ENCODE measurements around the gene CABCOCO1. TPM values are rescaled to one million over a fixed set of nuclear protein-coding genes. Genes with fewer than 3 reads are reported as not detected.

The CABCOCO1 gene
- total RNA-seq, 1 donor from 2014 or later: not detected

GRCh38 chr10:61760943-61761824 lies 98.5 kb downstream of the CABCOCO1 start:
- ATAC-seq (ENCODE audit: low read depth): no peak
- no peak for TF ChIP-seq CTCF (IDR thresholded peaks at IDR 0.05)
- ChIA-PET CTCF (interaction anchor here (2.1 kb wide), 1 partner anchor 10 kb away, joined by 9 read pairs; no protein-coding TSS in a partner anchor), POLR2A (no interaction called here)
- no peak for DNase-seq
- no peak overlapping the region for H3K27ac Mint-ChIP-seq
- no peak overlapping the region for H3K4me3 Mint-ChIP-seq
- peaks cover 9% of the 10 kb centered on the region for H3K4me1 Mint-ChIP-seq
- H3K9me3 Mint-ChIP-seq: no peaks in the 10 kb centered on the region
- H3K27me3 Mint-ChIP-seq: no peaks in the 10 kb centered on the region
- intact Hi-C loops (cut with micrococcal nuclease): no loop called here
- H3K36me3 Mint-ChIP-seq (ENCODE audit: low read depth): no peaks in the 10 kb centered on the region

- intact Hi-C loops (cut with micrococcal nuclease): no loop called here
- DNase-seq (no peak), ATAC-seq (ENCODE audit: low read depth) (no peak)
- POLR2A ChIA-PET: no interaction called here
- no peak for TF ChIP-seq CTCF (IDR thresholded peaks at IDR 0.05)
- H3K27me3 Mint-ChIP-seq: no peaks in the 10 kb centered on the region
- peaks cover 9% of the 10 kb centered on the region for H3K4me1 Mint-ChIP-seq
- no peak overlapping the region for H3K27ac Mint-ChIP-seq
- no peaks in the 10 kb centered on the region for H3K9me3 Mint-ChIP-seq
- no peaks in the 10 kb centered on the region for H3K36me3 Mint-ChIP-seq (ENCODE audit: low read depth)
- no peak overlapping the region for H3K4me3 Mint-ChIP-seq
- CTCF ChIA-PET: interaction anchor here (2.1 kb wide), 1 partner anchor 11 kb away, joined by 9 read pairs; no protein-coding TSS in a partner anchor
These were observed 99.1 kb downstream of the CABCOCO1 start for GRCh38 chr10:61761825-61762217.

- POLR2A ChIA-PET: no interaction called here
- H3K4me3 Mint-ChIP-seq: no peak overlapping the region
These were observed 101.0 kb downstream of the CABCOCO1 start for GRCh38 chr10:61763778-61764177.

GRCh38 chr10:61764486-61764885 lies 101.8 kb downstream of the CABCOCO1 start:
- intact Hi-C loops (cut with micrococcal nuclease): no loop called here
- no peak for TF ChIP-seq CTCF (IDR thresholded peaks at IDR 0.05)
- CTCF ChIA-PET: no interaction called here
- POLR2A ChIA-PET: no interaction called here
- DNase-seq (no peak), ATAC-seq (ENCODE audit: low read depth) (no peak)
- no peak overlapping the region for H3K27ac Mint-ChIP-seq
- no peak overlapping the region for H3K4me3 Mint-ChIP-seq
- no peaks in the 10 kb centered on the region for H3K36me3 Mint-ChIP-seq (ENCODE audit: low read depth)
- peaks cover 9% of the 10 kb centered on the region for H3K4me1 Mint-ChIP-seq
- no peaks in the 10 kb centered on the region for H3K9me3 Mint-ChIP-seq
- H3K27me3 Mint-ChIP-seq: peaks cover 2% of the 10 kb centered on the region

More at GRCh38 chr10:61763778-61764177, 101.0 kb downstream of the CABCOCO1 start:
- no peak for TF ChIP-seq CTCF (IDR thresholded peaks at IDR 0.05)
- ATAC-seq (ENCODE audit: low read depth) (no peak), DNase-seq (no peak)
- Mint-ChIP-seq H3K36me3 (ENCODE audit: low read depth) (no peaks in the 10 kb centered on the region), H3K4me1 (peaks cover 9% of the 10 kb centered on the region), H3K9me3 (no peaks in the 10 kb centered on the region), H3K27me3 (no peaks in the 10 kb centered on the region), H3K27ac (no peak overlapping the region)
- CTCF ChIA-PET: no interaction called here
- intact Hi-C loops (cut with micrococcal nuclease): no loop called here

GRCh38 chr10:61765176-61766087 lies 102.7 kb downstream of the CABCOCO1 start:
- intact Hi-C loops (cut with micrococcal nuclease): no loop called here
- no peaks in the 10 kb centered on the region for H3K9me3 Mint-ChIP-seq
- ATAC-seq (ENCODE audit: low read depth): no peak
- H3K36me3 Mint-ChIP-seq (ENCODE audit: low read depth): no peaks in the 10 kb centered on the region
- POLR2A ChIA-PET: no interaction called here
- peaks cover 2% of the 10 kb centered on the region for H3K27me3 Mint-ChIP-seq
- CTCF ChIA-PET: no interaction called here
- H3K27ac Mint-ChIP-seq: no peak overlapping the region
- H3K4me1 Mint-ChIP-seq: peaks cover 9% of the 10 kb centered on the region
- DNase-seq: no peak
- H3K4me3 Mint-ChIP-seq: no peak overlapping the region
- no peak for TF ChIP-seq CTCF (IDR thresholded peaks at IDR 0.05)

Measured in activated B cell treated with CpG ODN at 0.5 μM for 24 hours (primary cell).